A549 (cell line): ENCODE data around the gene DCAF6.

ENCODE experiments used
- JUN ChIP-seq, 2 experiments: fragments of >200 bp; sonication (Bioruptor Twin); formaldehyde crosslinking; IDR thresholded peaks; 2 replicates in 1 of 2; 3 replicates in 1 of 2; pipeline ENCODE4 v1.6.1; 2016 to 2017
- NFE2L2 ChIP-seq: fragments of 150-350 bp; conservative IDR thresholded peaks from 2 replicates; pipeline ENCODE4 v1.6.1; 2014; ENCODE audit warnings: low read length
- POLR2AphosphoS2 ChIP-seq: conservative IDR thresholded peaks from 2 replicates; pipeline ENCODE4 v1.6.1; 2012; ENCODE audit warnings: low read length, improper control_type of control experiment, inconsistent platforms
- RAD21 ChIP-seq, 2 experiments: fragments of >200 bp in 1 of 2; sonication (Bioruptor Twin) in 1 of 2; formaldehyde crosslinking in 1 of 2; IDR thresholded peaks in 1 of 2; conservative IDR thresholded peaks in 1 of 2; 2 replicates in 1 of 2; 3 replicates in 1 of 2; pipeline ENCODE4 v1.6.1; 2012 to 2018; ENCODE audit warnings: inconsistent platforms in 1 of 2
- TP53 ChIP-seq: fragments of 250-450 bp; sonication (Bioruptor Pico); IDR thresholded peaks from 2 replicates; pipeline ENCODE4 v1.5.0; 2021; ENCODE audit warnings: mild to moderate bottlenecking, moderate library complexity
- TF ChIP-seq, protein P1 (sequence below): fragments of >200 bp; sonication (Bioruptor Twin); formaldehyde crosslinking; IDR thresholded peaks from 3 replicates; pipeline ENCODE4 v1.5.1; 2016

DNA sequence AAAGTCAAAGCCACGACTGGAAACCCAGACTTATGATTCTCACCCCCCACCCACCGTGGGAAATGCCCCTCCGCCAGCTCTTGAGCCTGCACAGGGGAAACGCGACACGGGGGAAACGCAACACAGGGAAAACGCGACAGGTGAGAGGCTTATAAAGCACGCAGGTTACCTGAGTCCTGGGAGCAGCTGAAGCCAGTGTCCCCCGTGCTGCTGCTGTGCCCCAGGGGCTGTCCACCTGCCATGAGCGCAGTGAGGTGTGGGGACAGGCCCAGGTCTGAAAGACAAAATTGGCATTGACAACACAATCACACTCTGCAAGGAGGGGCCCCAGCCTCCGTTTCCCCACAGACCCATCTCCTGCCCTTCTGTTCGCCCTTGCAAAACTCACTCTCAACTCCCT, 153.9 kb downstream of the DCAF6 start:
- no peak for TF ChIP-seq RAD21 (conservative IDR thresholded peaks at IDR 0.05 in 1 of 2, IDR thresholded peaks at IDR 0.05 in 1 of 2)
- TF ChIP-seq, protein P1, sequence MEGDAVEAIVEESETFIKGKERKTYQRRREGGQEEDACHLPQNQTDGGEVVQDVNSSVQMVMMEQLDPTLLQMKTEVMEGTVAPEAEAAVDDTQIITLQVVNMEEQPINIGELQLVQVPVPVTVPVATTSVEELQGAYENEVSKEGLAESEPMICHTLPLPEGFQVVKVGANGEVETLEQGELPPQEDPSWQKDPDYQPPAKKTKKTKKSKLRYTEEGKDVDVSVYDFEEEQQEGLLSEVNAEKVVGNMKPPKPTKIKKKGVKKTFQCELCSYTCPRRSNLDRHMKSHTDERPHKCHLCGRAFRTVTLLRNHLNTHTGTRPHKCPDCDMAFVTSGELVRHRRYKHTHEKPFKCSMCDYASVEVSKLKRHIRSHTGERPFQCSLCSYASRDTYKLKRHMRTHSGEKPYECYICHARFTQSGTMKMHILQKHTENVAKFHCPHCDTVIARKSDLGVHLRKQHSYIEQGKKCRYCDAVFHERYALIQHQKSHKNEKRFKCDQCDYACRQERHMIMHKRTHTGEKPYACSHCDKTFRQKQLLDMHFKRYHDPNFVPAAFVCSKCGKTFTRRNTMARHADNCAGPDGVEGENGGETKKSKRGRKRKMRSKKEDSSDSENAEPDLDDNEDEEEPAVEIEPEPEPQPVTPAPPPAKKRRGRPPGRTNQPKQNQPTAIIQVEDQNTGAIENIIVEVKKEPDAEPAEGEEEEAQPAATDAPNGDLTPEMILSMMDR = no peak
- no peak for TF ChIP-seq JUN (IDR thresholded peaks at IDR 0.05)
- TF ChIP-seq NFE2L2 = no peak
- TF ChIP-seq POLR2AphosphoS2 = no peak
- no peak for TF ChIP-seq TP53 (CRISPR knock-in tag)
